ENCODE data around the gene MGAT2. TPM values are rescaled to one million over a fixed set of nuclear protein-coding genes. Genes with fewer than 3 reads are reported as not detected.

Gene MGAT2
- total and polyA plus RNA-seq, 2 of the 4 experiments (the other 2 are of a cell fraction) = 36.6 to 67.6 TPM

- Histone ChIP-seq H2AK9ac (replicated peaks; ENCODE audit: low read depth, low read length, poor library complexity) (no peak overlapping the region), H4K20me1 (ENCODE audit: insufficient read depth, low read length) (peaks cover 3% of the 10 kb centered on the region), H3K9me1 (ENCODE audit: insufficient read depth, low read length) (peaks cover 6% of the 10 kb centered on the region), H2BK20ac (ENCODE audit: low read depth, low read length) (no peak overlapping the region), H4K8ac (ENCODE audit: low read depth in 2 of 2, low read length in 2 of 2) (no peak overlapping the region), H3K56ac (ENCODE audit: extremely low read depth, insufficient read depth, low read length) (no peak overlapping the region), H3K27ac (ENCODE audit: insufficient read depth, low read length) (no peak overlapping the region), H3K4ac (ENCODE audit: low read depth, low read length) (no peak overlapping the region), H3K4me1 (ENCODE audit: control insufficient read depth, insufficient read depth, low read length) (peaks cover 2% of the 10 kb centered on the region), H2BK120ac (ENCODE audit: low read depth, low read length) (no peak overlapping the region), H3K18ac (ENCODE audit: low read depth, low read length) (no peak overlapping the region), H2BK15ac (ENCODE audit: low read depth, low read length) (no peak overlapping the region), H2BK5ac (ENCODE audit: low read depth, low read length, poor library complexity, severe bottlenecking) (no peak overlapping the region), H3K9ac (ENCODE audit: low read depth, low read length) (no peak overlapping the region), H3K4me3 (ENCODE audit: insufficient read depth, low read depth, low read length) (no peak overlapping the region), H3K14ac (replicated peaks; ENCODE audit: low read depth, low read length) (no peak overlapping the region), H3K36me3 (ENCODE audit: control insufficient read depth, insufficient read depth, low read length) (peaks cover 2% of the 10 kb centered on the region), H2AFZ (replicated peaks; ENCODE audit: low read length, poor library complexity) (no peak overlapping the region), H3K4me2 (ENCODE audit: low read depth, low read length) (no peak overlapping the region), H3K79me1 (ENCODE audit: low read depth in 1 of 2, low read length in 2 of 2) (peaks cover 20 to 32% of the 10 kb centered on the region in 2 experiments), H3K9me3 (ENCODE audit: control insufficient read depth, insufficient read depth, low read length) (no peaks in the 10 kb centered on the region), H3K23ac (ENCODE audit: low read depth, low read length) (no peak overlapping the region; the same call in 1 of the 2 replicates), H2AK5ac (ENCODE audit: low read depth, low read length) (no peak overlapping the region), H4K91ac (ENCODE audit: insufficient read depth, low read depth, low read length) (no peak overlapping the region), H4K5ac (ENCODE audit: low read depth, low read length) (no peak overlapping the region), H3K27me3 (ENCODE audit: control insufficient read depth, insufficient read depth, low read length) (no peaks in the 10 kb centered on the region)
- ChIA-PET POLR2A (ENCODE audit: unreplicated experiment) (interaction anchor here (0.5 kb wide), 1 partner anchor 535 kb away, joined by 5 read pairs; no protein-coding TSS in a partner anchor), CTCF (no interaction called here)
- DNase-seq = no peak
- no peak for TF ChIP-seq BHLHE40 (IDR thresholded peaks at IDR 0.05; ENCODE audit: low read depth, low read length)
- no peak for TF ChIP-seq CHD1 (IDR thresholded peaks at IDR 0.05; ENCODE audit: low read depth, low read length)
- dilution Hi-C loops (cut with HindIII; ENCODE audit: low sequenced_read_pairs, unreplicated experiment) (no loop called here), intact Hi-C loops (cut with micrococcal nuclease) (no loop called here), in situ Hi-C loops (cut with MboI; ENCODE audit: low sequenced_read_pairs) (no loop called here)
- BruUV-seq (replicated peaks) = no TSS peak
- no peak; the same call in 1 of the 2 replicates for ATAC-seq (ENCODE audit: low read depth)
- no CpG with 5 or more reads among the region's 4 CpGs for WGBS, 2 experiments (ENCODE audit: extremely low coverage in 2 of 2, insufficient read length in 1 of 2)
Observed at GRCh38 chr14:49612251-49612650, 8.3 kb upstream of the MGAT2 start.

Measured in IMR-90 (cell line).